Neutrophil (primary cell): ENCODE results near the gene EP400.

Source experiments
- H3K27ac ChIP-seq: fragments of 200-600 bp; sonication (generic); 2 replicates; pipeline ENCODE4 v1.5.1; 2016; ENCODE audit warnings: mild to moderate bottlenecking, moderate library complexity
- H3K27me3 ChIP-seq: fragments of 200-600 bp; sonication (generic); 2 replicates; pipeline ENCODE4 v1.6.0; 2016; ENCODE audit warnings: mild to moderate bottlenecking
- H3K36me3 ChIP-seq: fragments of 200-600 bp; sonication (generic); 2 replicates; pipeline ENCODE4 v1.5.1; 2017
- H3K4me1 ChIP-seq, 2 experiments: fragments of 200-600 bp in 1 of 2; sonication (generic) in 1 of 2; 1 replicate in 1 of 2; 2 replicates in 1 of 2; pipeline versions ENCODE4 v1.5.1 to v1.6.1; 2013 to 2016; ENCODE audit warnings: low read depth in 1 of 2, low read length in 1 of 2, mild to moderate bottlenecking in 1 of 2, moderate library complexity in 1 of 2; ENCODE audit not compliant: control insufficient read depth in 1 of 2, insufficient read depth in 1 of 2
- H3K4me3 ChIP-seq, 2 experiments: fragments of 200-600 bp in 1 of 2; sonication (generic) in 1 of 2; 1 replicate in 1 of 2; 2 replicates in 1 of 2; pipeline ENCODE4 v1.5.1; 2013 to 2016; ENCODE audit warnings: low read depth in 1 of 2, low read length in 1 of 2, mild to moderate bottlenecking in 1 of 2, moderate library complexity in 1 of 2
- H3K9me3 ChIP-seq: fragments of 200-600 bp; sonication (generic); 2 replicates; pipeline ENCODE4 v1.5.1; 2016
- CTCF ChIP-seq: fragments of 200-600 bp; sonication (generic); IDR thresholded peaks from 2 replicates; pipeline ENCODE4 v1.5.1; 2016; ENCODE audit warnings: antibody characterized with exemption

EP400 gene

GRCh38 chr12:131938082-131938481 is 11.7 kb upstream of the EP400 start:
- TF ChIP-seq CTCF, result no peak
- Histone ChIP-seq H3K27me3 (no peaks in the 10 kb centered on the region), H3K27ac (no peak overlapping the region), H3K9me3 (no peaks in the 10 kb centered on the region), H3K4me3 (no peak overlapping the region), H3K36me3 (peaks cover 30% of the 10 kb centered on the region), H3K4me1 (no peaks in the 10 kb centered on the region)

- peaks cover 26% of the 10 kb centered on the region for H3K36me3 ChIP-seq
- H3K27ac ChIP-seq, result no peak overlapping the region
- TF ChIP-seq CTCF, result no peak
Observed at GRCh38 chr12:131939007-131939406, 10.7 kb upstream of the EP400 start.

GRCh38 chr12:131940141-131940547 is 9.6 kb upstream of the EP400 start:
- no peaks in the 10 kb centered on the region for H3K4me1 ChIP-seq
- H3K4me3 ChIP-seq, result no peak overlapping the region
- no peaks in the 10 kb centered on the region for H3K27me3 ChIP-seq
- H3K36me3 ChIP-seq, result peaks cover 19% of the 10 kb centered on the region
- TF ChIP-seq CTCF, result no peak
- no peaks in the 10 kb centered on the region for H3K9me3 ChIP-seq
- H3K27ac ChIP-seq, result no peak overlapping the region

More at GRCh38 chr12:131939007-131939406, 10.7 kb upstream of the EP400 start:
- H3K9me3 ChIP-seq, result no peaks in the 10 kb centered on the region
- H3K27me3 ChIP-seq, result no peaks in the 10 kb centered on the region
- no peak overlapping the region for H3K4me3 ChIP-seq
- no peaks in the 10 kb centered on the region for H3K4me1 ChIP-seq

GRCh38 chr12:131941116-131941986 is 8.4 kb upstream of the EP400 start:
- Histone ChIP-seq H3K36me3 (peaks cover 19% of the 10 kb centered on the region), H3K4me3 (no peak overlapping the region), H3K27me3 (no peaks in the 10 kb centered on the region), H3K27ac (no peak overlapping the region), H3K4me1 (no peaks in the 10 kb centered on the region), H3K9me3 (no peaks in the 10 kb centered on the region)
- no peak for TF ChIP-seq CTCF

GRCh38 chr12:131941987-131942341 is 7.8 kb upstream of the EP400 start:
- Histone ChIP-seq H3K4me3 (no peak overlapping the region), H3K27me3 (no peaks in the 10 kb centered on the region), H3K36me3 (peaks cover 19% of the 10 kb centered on the region), H3K9me3 (no peaks in the 10 kb centered on the region), H3K4me1 (no peaks in the 10 kb centered on the region), H3K27ac (no peak overlapping the region)
- TF ChIP-seq CTCF, result no peak
